Endodermal cell (in vitro differentiated cells): ENCODE results near the gene VTI1A. TPM values are rescaled to one million over a fixed set of nuclear protein-coding genes. Genes with fewer than 3 reads are reported as not detected.

Source experiments
- DNase-seq: peaks from one replicate; pipeline ENCODE4 v3.0.0-alpha.2; 2017
- H3K27ac ChIP-seq: 2 replicates; pipeline ENCODE4 v1.5.1; 2013; ENCODE audit warnings: mild to moderate bottlenecking, low read depth, low read length, moderate library complexity
- H3K27me3 ChIP-seq: 2 replicates; pipeline ENCODE4 v1.6.1; 2013; ENCODE audit warnings: mild to moderate bottlenecking, low read length, moderate library complexity; ENCODE audit not compliant: insufficient read depth, control insufficient read depth, poor library complexity, severe bottlenecking
- H3K36me3 ChIP-seq: 2 replicates; pipeline ENCODE4 v1.7.0; 2013; ENCODE audit warnings: mild to moderate bottlenecking, low read length, moderate library complexity; ENCODE audit not compliant: control insufficient read depth, insufficient read depth
- H3K4me1 ChIP-seq: one replicate; pipeline ENCODE4 v1.7.0; 2013; ENCODE audit warnings: low read length; ENCODE audit not compliant: control insufficient read depth, insufficient read depth
- H3K4me3 ChIP-seq: 2 replicates; pipeline ENCODE4 v1.5.1; 2013; ENCODE audit warnings: mild to moderate bottlenecking, low read length, moderate library complexity
- H3K9ac ChIP-seq: 2 replicates; pipeline ENCODE4 v1.6.1; 2013; ENCODE audit warnings: mild to moderate bottlenecking, low read length, moderate library complexity; ENCODE audit not compliant: poor library complexity, severe bottlenecking; ENCODE audit errors: extremely low read depth
- H3K9me3 ChIP-seq: 2 replicates; pipeline ENCODE4 v1.6.1; 2013; ENCODE audit warnings: mild to moderate bottlenecking, low read length, moderate library complexity; ENCODE audit not compliant: control insufficient read depth
- H3K27ac Mint-ChIP-seq: 2 replicates; pipeline ENCODE4 v1.8.0; 2020; ENCODE audit warnings: mixed read lengths
- H3K27me3 Mint-ChIP-seq: 2 replicates; pipeline ENCODE4 v1.8.0; 2021; ENCODE audit warnings: mild to moderate bottlenecking, mixed read lengths; ENCODE audit not compliant: insufficient read depth
- H3K36me3 Mint-ChIP-seq: 2 replicates; pipeline ENCODE4 v1.8.0; 2020; ENCODE audit warnings: low read depth, mixed read lengths
- H3K4me1 Mint-ChIP-seq: 2 replicates; pipeline ENCODE4 v1.8.0; 2020; ENCODE audit warnings: mixed read lengths
- H3K4me3 Mint-ChIP-seq: 2 replicates; pipeline ENCODE4 v1.8.0; 2020; ENCODE audit warnings: mild to moderate bottlenecking, moderate library complexity, mixed read lengths
- H3K9me3 Mint-ChIP-seq: 2 replicates; pipeline ENCODE4 v1.8.0; 2020; ENCODE audit warnings: mild to moderate bottlenecking, mixed read lengths
- CTCF ChIP-seq: fragments of 200-600 bp; sonication (generic); conservative IDR thresholded peaks from 2 replicates; pipeline ENCODE4 v1.5.0; 2021; ENCODE audit warnings: antibody characterized with exemption, mild to moderate bottlenecking
- WGBS, 2 experiments: methylation state at CpG; one replicate each; pipeline versions ENCODE4 v1.1.5 to v1.1.7; 2013; ENCODE audit warnings: missing lambda C conversion rate in 2 of 2, mixed read lengths in 1 of 2; ENCODE audit not compliant: insufficient coverage in 1 of 2, insufficient read length in 1 of 2; 5-methylcytosine and 5-hydroxymethylcytosine counted together
- total RNA-seq, 2 donors: library from RNA; stranded (reverse); fragmentation: NEBNext Ultra II Directional in 1 of 2; extraction: Animal tissue kit (Norgen Biotek cat#: 25700) in 1 of 2; gene quantifications; 2 replicates in 1 of 2; 3 replicates in 1 of 2; pipeline ENCODE4 v1.2.1, GENCODE V29; 2021

The VTI1A gene
- total RNA-seq, 2 donors from 2014 or later = 27.0 to 29.9 TPM

GRCh38 chr10:112502536-112502935, 55.5 kb downstream of the VTI1A start:
- 85 to 100% methylated on average over 1 to 2 of the region's 2 CpGs for WGBS, 2 experiments
- H3K27ac Mint-ChIP-seq = no peak overlapping the region
- no peak overlapping the region for H3K4me3 Mint-ChIP-seq
- Histone ChIP-seq H3K27ac (no peak overlapping the region), H3K36me3 (no peaks in the 10 kb centered on the region), H3K9me3 (no peaks in the 10 kb centered on the region), H3K4me1 (no peaks in the 10 kb centered on the region), H3K9ac (no peak overlapping the region), H3K27me3 (no peaks in the 10 kb centered on the region), H3K4me3 (no peak overlapping the region)
- TF ChIP-seq CTCF = no peak
- peaks cover 3% of the 10 kb centered on the region for H3K36me3 Mint-ChIP-seq
- no peaks in the 10 kb centered on the region for H3K9me3 Mint-ChIP-seq
- H3K4me1 Mint-ChIP-seq = no peaks in the 10 kb centered on the region
- DNase-seq = no peak
- H3K27me3 Mint-ChIP-seq = no peaks in the 10 kb centered on the region

- H3K9me3 Mint-ChIP-seq = no peaks in the 10 kb centered on the region
- DNase-seq = no peak
- H3K27ac Mint-ChIP-seq = no peak overlapping the region
- no peak overlapping the region for H3K4me3 Mint-ChIP-seq
- Histone ChIP-seq H3K9ac (no peak overlapping the region), H3K27ac (no peak overlapping the region), H3K36me3 (no peaks in the 10 kb centered on the region), H3K4me3 (no peak overlapping the region), H3K9me3 (no peaks in the 10 kb centered on the region), H3K4me1 (no peaks in the 10 kb centered on the region), H3K27me3 (no peaks in the 10 kb centered on the region)
- no peaks in the 10 kb centered on the region for H3K27me3 Mint-ChIP-seq
- H3K4me1 Mint-ChIP-seq = no peaks in the 10 kb centered on the region
- TF ChIP-seq CTCF = no peak
- WGBS, 2 experiments = 92 to 100% methylated on average over 1 of the region's 2 CpGs
- H3K36me3 Mint-ChIP-seq = peaks cover 3% of the 10 kb centered on the region
Measured at GRCh38 chr10:112503643-112504042, 56.6 kb downstream of the VTI1A start.

- Histone ChIP-seq H3K36me3 (no peaks in the 10 kb centered on the region), H3K27ac (no peak overlapping the region), H3K4me1 (no peaks in the 10 kb centered on the region), H3K27me3 (no peaks in the 10 kb centered on the region), H3K9me3 (no peaks in the 10 kb centered on the region), H3K9ac (no peak overlapping the region), H3K4me3 (no peak overlapping the region)
- WGBS, 2 experiments = 67 to 68% methylated on average over 3 to 4 of the region's 4 CpGs
- no peak overlapping the region for H3K4me3 Mint-ChIP-seq
- no peak overlapping the region for H3K27ac Mint-ChIP-seq
- no peak for DNase-seq
- TF ChIP-seq CTCF = no peak
- no peaks in the 10 kb centered on the region for H3K27me3 Mint-ChIP-seq
- H3K4me1 Mint-ChIP-seq = no peaks in the 10 kb centered on the region
- H3K36me3 Mint-ChIP-seq = peaks cover 2% of the 10 kb centered on the region
- no peaks in the 10 kb centered on the region for H3K9me3 Mint-ChIP-seq
Measured at GRCh38 chr10:112507046-112507445, 60.0 kb downstream of the VTI1A start.
